Frontal cortex (tissue), 4 donors: ENCODE measurements around the gene RHBDD2. TPM values are rescaled to one million over a fixed set of nuclear protein-coding genes. Genes with fewer than 3 reads are reported as not detected.
A peak's percentile ranks its signal among the peaks of the same experiment; 100 is the strongest.
"Not testable (repeated sequence)": the region's sequence is repeated elsewhere in the genome, so short reads cannot be mapped to it uniquely, and the experiment has no call there.

Source experiments
- DNase-seq, 2 donors: peaks; one replicate each; pipeline ENCODE4 v3.0.0; 2012; ENCODE audit warnings: low spot score in 2 of 2
- FAIRE-seq: peaks from 2 replicates; lab custom pipeline; 2012; peaks lifted over from hg19 to GRCh38; lab: Jason Lieb, UNC
- total RNA-seq: library from RNA; depleted of rRNA; stranded (reverse); fragments of >200 nt; gene quantifications from one replicate; pipeline ENCODE4 v1.2.3, GENCODE V29; 2014
- donor health status: control.
- donor health status: control.
- donor health status: control.

RHBDD2 gene
- total RNA-seq, 1 donor from 2014 or later, result 34.2 TPM

GRCh38 chr7:75864251-75864650 is 14.6 kb upstream of the RHBDD2 start:
- DNase-seq, FAIRE-seq: not testable (repeated sequence)

- no peak for FAIRE-seq
- DNase-seq, result no peak
These were observed 12.7 kb upstream of the RHBDD2 start for GRCh38 chr7:75866114-75866488.

DNA sequence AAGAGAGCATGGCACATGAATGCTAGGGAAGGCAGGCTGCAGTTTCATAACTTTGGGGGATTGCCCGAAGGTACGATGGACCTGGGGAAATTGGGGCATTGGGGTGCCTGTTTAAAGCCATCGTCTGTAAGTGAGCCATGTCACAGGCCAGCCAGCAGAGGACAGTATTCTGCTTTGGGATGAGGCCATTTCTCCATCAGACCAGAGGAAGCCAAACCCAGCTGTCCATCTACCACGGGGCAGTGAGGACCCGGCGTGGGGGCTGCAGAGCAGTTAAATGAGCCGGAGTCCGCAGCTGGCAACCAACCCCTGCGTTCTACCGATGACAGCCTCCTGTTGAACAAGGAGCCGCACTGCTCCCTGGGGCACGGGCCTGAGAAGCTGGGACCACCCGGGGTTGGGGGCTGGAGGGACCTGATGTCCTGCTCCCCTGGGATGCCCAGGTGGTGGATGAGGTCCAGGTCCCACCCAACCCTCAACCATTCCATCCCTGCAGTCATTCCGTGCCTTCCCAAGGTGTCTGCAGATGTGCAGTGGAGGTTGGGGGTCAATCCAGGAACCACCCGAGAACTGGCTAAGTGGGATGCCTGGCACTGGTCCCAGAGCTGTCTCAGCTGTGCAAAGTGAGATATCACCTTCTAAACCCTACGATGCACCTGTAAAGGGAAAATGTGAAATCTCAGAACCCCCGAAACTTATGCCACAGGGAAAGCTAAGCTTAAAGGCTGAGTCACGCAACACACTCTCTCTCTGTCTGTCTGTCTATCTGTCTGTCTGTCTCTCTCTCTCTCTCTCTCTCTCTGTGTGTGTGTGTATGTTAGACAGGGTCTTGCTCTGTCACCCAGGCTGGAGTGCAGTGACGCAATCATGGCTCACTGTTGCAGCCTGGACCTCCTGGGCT is 12.1 kb upstream of the RHBDD2 start:
- FAIRE-seq (no peak), DNase-seq (peak; percentile 52 to 78)

DNA sequence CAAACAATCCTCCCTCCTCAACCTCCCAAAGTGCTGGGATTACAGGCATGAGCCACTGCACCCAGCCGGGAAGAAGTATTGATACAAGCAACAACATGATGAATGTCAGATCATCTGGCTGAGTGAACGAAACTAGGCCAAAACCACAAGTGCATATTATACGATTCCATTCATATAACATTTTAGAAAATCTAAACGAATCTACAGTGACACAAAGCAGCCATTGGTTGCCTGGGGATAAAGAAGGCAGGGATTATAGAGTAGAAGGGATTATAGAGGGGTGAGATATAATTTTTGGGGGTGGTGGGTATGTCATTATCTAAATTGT is 11.5 kb upstream of the RHBDD2 start:
- FAIRE-seq, result no peak
- DNase-seq, result no peak

DNA sequence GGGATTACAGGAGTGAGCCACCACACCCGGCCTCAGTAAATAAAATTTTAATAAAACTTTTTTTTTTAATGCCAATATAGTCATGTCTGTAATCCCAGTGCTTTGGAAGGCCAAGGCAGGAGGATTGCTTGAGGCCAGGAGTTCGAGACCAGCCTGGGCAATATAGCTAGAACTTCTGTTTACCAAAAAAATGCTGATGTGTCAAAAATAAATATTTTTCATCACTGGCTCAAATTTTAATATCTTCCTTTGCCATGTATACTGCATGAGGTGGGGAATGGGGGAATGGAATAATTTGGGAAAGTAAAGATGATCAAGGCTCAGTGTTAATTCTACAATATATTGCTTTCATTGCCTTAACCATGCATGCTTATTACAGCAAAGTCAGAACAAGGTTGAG is 10.7 kb upstream of the RHBDD2 start:
- no peak for DNase-seq
- FAIRE-seq, result no peak

- DNase-seq, result no peak
- FAIRE-seq, result no peak
These were observed 9.0 kb upstream of the RHBDD2 start for GRCh38 chr7:75869776-75870379.

DNA sequence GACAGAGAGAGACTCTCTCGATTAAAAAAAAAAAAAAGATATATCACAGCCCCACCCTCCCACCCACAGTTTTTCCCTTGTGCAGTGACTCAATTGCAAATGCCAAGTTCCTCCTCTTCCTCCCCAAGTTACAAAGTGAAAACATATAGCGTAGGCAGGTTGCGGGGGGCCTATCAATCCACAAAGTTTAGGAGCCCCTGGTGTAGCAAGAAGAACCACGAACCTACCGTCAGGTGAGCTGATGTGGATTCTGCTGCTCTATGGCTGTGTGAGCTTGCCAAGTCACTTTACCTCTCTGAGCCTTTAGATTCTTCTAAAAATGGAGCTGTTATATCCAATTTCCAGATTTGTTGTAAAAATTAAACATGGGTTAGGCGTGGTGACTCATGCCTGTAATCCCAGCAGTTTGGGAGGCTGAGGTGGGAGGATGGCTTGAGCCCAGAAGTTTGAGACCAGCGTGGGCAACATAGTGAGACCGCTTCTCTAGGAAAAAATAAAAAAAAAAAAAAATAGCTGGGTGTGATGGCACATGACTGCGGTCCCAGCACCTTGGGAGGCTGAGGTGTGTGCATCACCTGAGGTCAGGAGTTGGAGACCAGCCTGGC is 8.2 kb upstream of the RHBDD2 start:
- FAIRE-seq, result no peak
- DNase-seq, result no peak

GRCh38 chr7:75872073-75872782 is 6.6 kb upstream of the RHBDD2 start:
- FAIRE-seq (no peak), DNase-seq (no peak)

DNA sequence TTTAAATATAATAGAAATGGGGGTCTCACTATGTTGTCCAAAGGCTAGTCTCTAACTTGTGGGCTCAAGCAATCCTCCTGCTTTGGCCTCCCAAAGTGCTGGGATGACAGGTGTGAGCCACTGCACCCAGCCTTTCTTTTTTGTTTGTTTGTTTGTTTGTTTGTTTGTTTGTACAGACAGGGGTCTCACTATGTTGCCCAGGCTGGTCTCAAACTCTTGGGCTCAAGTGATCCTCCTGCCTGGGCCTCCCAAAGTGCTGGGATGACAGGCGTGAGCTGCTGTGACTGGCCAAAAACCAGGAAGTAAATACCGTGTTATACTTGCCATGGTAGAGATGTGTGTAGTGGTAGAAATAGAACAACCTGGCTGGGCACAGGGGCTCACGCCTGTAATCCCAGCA is 4.7 kb upstream of the RHBDD2 start:
- not testable (repeated sequence) for FAIRE-seq

DNA sequence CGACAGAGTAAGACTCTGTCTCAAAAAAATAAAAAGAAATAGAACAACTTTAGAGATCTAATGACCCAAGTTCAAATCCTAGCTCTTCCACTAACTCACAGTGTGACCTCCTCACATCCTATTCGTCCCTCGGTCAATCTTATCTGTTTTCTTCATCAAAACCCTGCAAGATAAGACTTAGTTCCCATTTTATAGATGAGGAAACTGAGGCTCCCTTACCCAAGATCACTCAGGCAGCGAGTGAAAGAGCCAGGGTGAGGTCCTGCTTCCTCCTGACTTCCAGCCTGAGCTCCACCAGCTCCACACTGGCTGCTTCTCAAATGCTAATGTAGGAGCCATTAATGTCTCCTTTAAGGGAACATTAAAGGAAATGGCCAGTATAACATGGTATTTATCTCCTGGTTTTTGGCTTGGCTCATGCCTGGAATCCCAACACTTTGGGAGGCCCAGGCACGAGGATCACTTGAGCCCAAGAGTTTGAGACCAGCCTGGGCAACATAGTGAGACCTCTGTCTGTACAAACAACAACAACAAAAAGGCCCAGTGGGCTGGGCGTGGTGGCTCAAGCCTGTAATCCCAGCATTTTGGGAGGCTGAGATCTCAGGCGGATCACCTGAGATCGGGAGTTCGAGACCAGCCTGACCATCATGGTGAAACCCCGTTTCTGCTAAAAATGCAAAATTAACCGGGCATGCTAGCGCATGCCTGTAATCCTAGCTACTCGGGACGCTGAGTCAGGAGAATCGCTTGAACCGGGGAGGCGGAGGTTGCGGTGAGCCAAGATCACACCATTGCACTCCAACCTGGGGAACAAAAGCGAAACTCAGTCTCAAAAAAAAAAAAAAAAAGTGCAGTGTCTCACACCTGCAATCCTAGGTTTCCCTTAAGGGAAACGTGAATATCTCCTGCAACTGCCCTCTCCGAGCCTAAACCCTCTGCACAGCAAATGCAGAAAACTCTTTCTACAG is 3.4 kb upstream of the RHBDD2 start:
- FAIRE-seq, result no peak
- DNase-seq, result no peak

More for the DNA sequence above, 4.7 kb upstream of the RHBDD2 start:
- not testable (repeated sequence) for DNase-seq

- DNase-seq, result no peak
- FAIRE-seq, result no peak
These were observed 2.5 kb upstream of the RHBDD2 start for GRCh38 chr7:75876126-75876881.

- FAIRE-seq (no peak), DNase-seq (peak in 1 of 2 donors; percentile 33)
These were observed 494 bp upstream of the RHBDD2 start for GRCh38 chr7:75878312-75878768.

- DNase-seq, result no peak
- FAIRE-seq, result no peak
These were observed 944 bp downstream of the RHBDD2 start for GRCh38 chr7:75879771-75880184.

DNA sequence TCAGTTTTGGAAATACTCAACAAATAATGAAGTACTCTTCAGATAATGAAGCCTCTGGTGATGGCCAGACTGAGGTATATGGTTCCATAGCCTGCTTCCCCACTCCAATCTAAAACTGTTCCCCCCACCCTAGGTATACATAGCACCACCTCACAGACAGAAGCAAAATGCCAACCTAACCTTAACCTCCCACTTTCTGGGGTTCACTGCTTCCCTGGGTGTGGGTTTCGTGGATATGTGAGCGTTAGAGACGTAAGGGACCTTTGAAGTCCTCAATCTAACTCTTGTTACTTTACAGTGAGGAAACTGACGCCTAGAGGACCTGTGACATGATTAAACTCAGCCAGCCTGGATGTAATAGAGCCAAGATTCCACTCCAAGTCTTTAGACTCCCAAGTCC is 1.4 kb downstream of the RHBDD2 start:
- DNase-seq (no peak), FAIRE-seq (no peak)

GRCh38 chr7:75881436-75882095 is 2.7 kb downstream of the RHBDD2 start:
- DNase-seq (no peak), FAIRE-seq (no peak)

- not testable (repeated sequence) for DNase-seq, FAIRE-seq
These were observed 4.5 kb downstream of the RHBDD2 start for GRCh38 chr7:75883265-75883824.

DNA sequence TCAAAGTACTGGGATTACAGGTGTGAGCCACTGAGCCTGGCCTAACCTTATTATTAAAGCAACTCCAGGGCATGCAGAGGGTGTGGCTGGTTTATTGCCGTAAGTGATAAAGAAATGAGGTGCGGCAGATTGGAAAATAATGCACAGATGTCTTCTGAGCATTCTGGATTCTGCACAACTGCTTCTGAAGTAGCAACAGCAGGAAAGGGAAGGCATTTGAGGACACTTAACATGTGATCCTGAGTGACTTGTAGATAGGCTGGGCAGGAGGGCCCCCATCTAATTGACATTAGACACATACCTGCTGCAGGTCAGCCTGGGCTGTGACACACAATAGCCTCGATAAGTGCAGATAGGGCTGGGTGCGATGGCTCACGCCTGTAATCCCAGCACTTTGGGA is 5.6 kb downstream of the RHBDD2 start:
- DNase-seq (no peak), FAIRE-seq (no peak)

- FAIRE-seq, result no peak
- no peak for DNase-seq
These were observed 6.2 kb downstream of the RHBDD2 start for GRCh38 chr7:75885036-75885435.
